Esophagus muscularis mucosa (tissue), 4 donors: ENCODE data around the gene SRGN. TPM values are rescaled to one million over a fixed set of nuclear protein-coding genes. Genes with fewer than 3 reads are reported as not detected.

Experiments
- DNase-seq: peaks from one replicate; pipeline ENCODE4 v3.0.0-alpha.2; 2017; ENCODE audit errors: extremely low spot score
- H3K27ac ChIP-seq, 4 donors: fragments of 200-600 bp; sonication (generic); replicated peaks in 1 of 4; 1 replicate in 3 of 4; 2 replicates in 1 of 4; pipeline ENCODE4 v1.5.1; 2016 to 2019; ENCODE audit warnings: mild to moderate bottlenecking in 1 of 4
- H3K27me3 ChIP-seq, 4 donors: fragments of 200-600 bp; sonication (generic); one replicate each; pipeline versions ENCODE4 v1.5.1 to v1.6.0; 2016 to 2019
- H3K36me3 ChIP-seq, 4 donors: fragments of 200-600 bp; sonication (generic); one replicate each; pipeline ENCODE4 v1.5.1; 2016 to 2019
- H3K4me1 ChIP-seq, 4 donors: fragments of 200-600 bp; sonication (generic); one replicate each; pipeline ENCODE4 v1.5.1; 2016 to 2019
- H3K4me3 ChIP-seq, 4 donors: fragments of 200-600 bp; sonication (generic); 1 replicate in 2 of 4; 2 replicates in 2 of 4; pipeline ENCODE4 v1.5.1; 2016 to 2019; ENCODE audit warnings: mild to moderate bottlenecking in 4 of 4, moderate library complexity in 1 of 4
- H3K9me3 ChIP-seq, 4 donors: fragments of 200-600 bp; sonication (generic); 1 replicate in 3 of 4; 2 replicates in 1 of 4; pipeline ENCODE4 v1.5.1; 2016 to 2019
- CTCF ChIP-seq, 3 experiments: fragments of 200-600 bp in 2 of 3; fragments of 450-650 bp in 1 of 3; sonication (generic) in 2 of 3; IDR thresholded peaks; one replicate each; pipeline ENCODE4 v1.5.1; 2017 to 2019; ENCODE audit warnings: antibody characterized with exemption in 3 of 3, mild to moderate bottlenecking in 2 of 3, moderate library complexity in 1 of 3
- EP300 ChIP-seq: sonication (generic); formaldehyde crosslinking; IDR thresholded peaks from one replicate; pipeline ENCODE4 v1.6.1; 2017; ENCODE audit warnings: antibody characterized with exemption
- POLR2A ChIP-seq: fragments of 450-650 bp; IDR thresholded peaks from one replicate; pipeline ENCODE4 v1.6.1; 2017; ENCODE audit warnings: antibody characterized with exemption, moderate library complexity, mild to moderate bottlenecking, low read depth
- POLR2AphosphoS5 ChIP-seq, 2 donors: sonication (generic); formaldehyde crosslinking; IDR thresholded peaks; one replicate each; pipeline ENCODE4 v1.6.1; 2017; ENCODE audit warnings: antibody characterized with exemption in 2 of 2
- WGBS: methylation state at CpG from one replicate; pipeline ENCODE4 v1.1.5; 2018; 5-methylcytosine and 5-hydroxymethylcytosine counted together
- intact Hi-C: fragments of 100-400 bp; cut with DNase I; formaldehyde crosslinking; loops from one replicate; pipeline ENCODE4 v1.15.1; 2023
- small RNA-seq, 3 donors: library from RNA; depleted of rRNA; stranded (forward); fragments of <200 nt; gene quantifications; one replicate each; pipeline ENCODE3, GENCODE V24; 2016
- total RNA-seq, 4 donors: library from RNA; depleted of rRNA; stranded (reverse); fragments of >200 nt; gene quantifications; one replicate each; pipeline versions ENCODE4 v1.1.0 to v1.2.1, GENCODE V29; 2016

The SRGN gene
- total RNA-seq, 4 donors from 2014 or later, result 44.9 to 201 (median 82.3) TPM

- no peak for TF ChIP-seq CTCF (IDR thresholded peaks at IDR 0.05)
- TF ChIP-seq EP300, result no peak
- TF ChIP-seq POLR2A, result no peak
- TF ChIP-seq POLR2AphosphoS5 (IDR thresholded peaks at IDR 0.05), result no peak
- Histone ChIP-seq H3K27ac (no peak overlapping the region), H3K4me3 (no peak overlapping the region), H3K9me3 (no peaks in the 10 kb centered on the region), H3K27me3 (no peaks in the 10 kb centered on the region), H3K4me1 (no peaks in the 10 kb centered on the region), H3K36me3 (peaks cover 0 to 10% (median 7%) of the 10 kb centered on the region in 4 donors)
- DNase-seq, result no peak
- WGBS, result 90% methylated on average over 6 of the region's 6 CpGs
- intact Hi-C loops, result no loop called here
Measured at GRCh38 chr10:69153227-69153626, 65.3 kb downstream of the SRGN start.

Small RNAs within 50 kb of the gene (small RNA-seq; reads per million reads assigned to genes)
- 0 reads per million in 3 donors for gene RF00017

Other genes starting within 250 kb of the SRGN start
- 10 to 100 TPM; 33.0 to 49.6 (median 47.4) TPM for gene DDX50, start 186.8 kb upstream of the SRGN start, total RNA-seq
- 10 to 100 TPM; 26.5 to 98.9 (median 30.8) TPM for gene DDX21, start 131.9 kb upstream of the SRGN start, total RNA-seq
- gene KIFBP, start 99.3 kb upstream of the SRGN start, total RNA-seq, result 10 to 100 TPM; 29.1 to 46.8 (median 38.2) TPM
- gene VPS26A, start 36.1 kb downstream of the SRGN start, total RNA-seq, result 10 to 100 TPM; 31.8 to 47.3 (median 38.4) TPM
- gene SUPV3L1, start 92.1 kb downstream of the SRGN start, total RNA-seq, result 10 to 100 TPM; 15.4 to 21.9 (median 20.4) TPM
- gene HKDC1, start 132.2 kb downstream of the SRGN start, total RNA-seq, result 1 to 10 TPM in 1 of 4 donors, under 1 TPM in 2, not detected in 1; 0.06 to 1.5 (median 0.17) TPM
- 100 to 1,000 TPM; 114 to 188 (median 151) TPM for gene HK1, start 190.4 kb downstream of the SRGN start, total RNA-seq